HL-60 (cell line): ENCODE results near the gene KSR1.

Source experiments
- DNase-seq, 2 experiments: peaks; one replicate each; pipeline ENCODE4 v3.0.0-alpha.2; 2010 to 2020; ENCODE audit warnings: low read depth in 1 of 2, low spot score in 1 of 2
- H3K27ac ChIP-seq: fragments of 250-450 bp; sonication (Bioruptor Pico); replicated peaks from 2 replicates; pipeline ENCODE4 v1.5.1; 2020; ENCODE audit warnings: mild to moderate bottlenecking, moderate library complexity
- H3K27me3 ChIP-seq: fragments of 250-450 bp; sonication (Bioruptor Pico); 2 replicates; pipeline ENCODE4 v1.5.1; 2021; ENCODE audit warnings: mild to moderate bottlenecking, moderate library complexity; ENCODE audit not compliant: insufficient read depth, poor library complexity, severe bottlenecking
- H3K4me3 ChIP-seq: replicated peaks from 2 replicates; pipeline ENCODE4 v1.5.1; 2011; ENCODE audit warnings: mild to moderate bottlenecking, control low read depth, low read length; ENCODE audit not compliant: insufficient read depth
- GABPA ChIP-seq: IDR thresholded peaks from 2 replicates; pipeline ENCODE4 v1.6.1; 2012; ENCODE audit warnings: low read depth
- POLR2AphosphoS5 ChIP-seq: IDR thresholded peaks from 2 replicates; pipeline ENCODE4 v1.6.1; 2012; ENCODE audit warnings: low read depth
- REST ChIP-seq: IDR thresholded peaks from 2 replicates; pipeline ENCODE4 v1.6.1; 2012; ENCODE audit warnings: low read depth; ENCODE audit not compliant: insufficient replicate concordance
- SPI1 ChIP-seq: IDR thresholded peaks from 2 replicates; pipeline ENCODE4 v1.6.1; 2012; ENCODE audit warnings: low read depth, mild to moderate bottlenecking, borderline replicate concordance
- TF ChIP-seq, protein P1 (sequence below): IDR thresholded peaks from one replicate; pipeline ENCODE4 v1.5.1; 2011; ENCODE audit warnings: low read length, control low read depth, inconsistent platforms; ENCODE audit not compliant: insufficient read depth

KSR1 gene

GRCh38 chr17:27545562-27546229 lies 89.4 kb downstream of the KSR1 start:
- no peak for TF ChIP-seq GABPA
- TF ChIP-seq, protein P1, sequence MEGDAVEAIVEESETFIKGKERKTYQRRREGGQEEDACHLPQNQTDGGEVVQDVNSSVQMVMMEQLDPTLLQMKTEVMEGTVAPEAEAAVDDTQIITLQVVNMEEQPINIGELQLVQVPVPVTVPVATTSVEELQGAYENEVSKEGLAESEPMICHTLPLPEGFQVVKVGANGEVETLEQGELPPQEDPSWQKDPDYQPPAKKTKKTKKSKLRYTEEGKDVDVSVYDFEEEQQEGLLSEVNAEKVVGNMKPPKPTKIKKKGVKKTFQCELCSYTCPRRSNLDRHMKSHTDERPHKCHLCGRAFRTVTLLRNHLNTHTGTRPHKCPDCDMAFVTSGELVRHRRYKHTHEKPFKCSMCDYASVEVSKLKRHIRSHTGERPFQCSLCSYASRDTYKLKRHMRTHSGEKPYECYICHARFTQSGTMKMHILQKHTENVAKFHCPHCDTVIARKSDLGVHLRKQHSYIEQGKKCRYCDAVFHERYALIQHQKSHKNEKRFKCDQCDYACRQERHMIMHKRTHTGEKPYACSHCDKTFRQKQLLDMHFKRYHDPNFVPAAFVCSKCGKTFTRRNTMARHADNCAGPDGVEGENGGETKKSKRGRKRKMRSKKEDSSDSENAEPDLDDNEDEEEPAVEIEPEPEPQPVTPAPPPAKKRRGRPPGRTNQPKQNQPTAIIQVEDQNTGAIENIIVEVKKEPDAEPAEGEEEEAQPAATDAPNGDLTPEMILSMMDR, result no peak
- TF ChIP-seq POLR2AphosphoS5, result no peak
- TF ChIP-seq SPI1, result no peak
- TF ChIP-seq REST, result no peak
- no peak overlapping the region for H3K27ac ChIP-seq
- DNase-seq, result no peak
- H3K27me3 ChIP-seq, result no peaks in the 10 kb centered on the region
- H3K4me3 ChIP-seq, result no peak overlapping the region

DNA sequence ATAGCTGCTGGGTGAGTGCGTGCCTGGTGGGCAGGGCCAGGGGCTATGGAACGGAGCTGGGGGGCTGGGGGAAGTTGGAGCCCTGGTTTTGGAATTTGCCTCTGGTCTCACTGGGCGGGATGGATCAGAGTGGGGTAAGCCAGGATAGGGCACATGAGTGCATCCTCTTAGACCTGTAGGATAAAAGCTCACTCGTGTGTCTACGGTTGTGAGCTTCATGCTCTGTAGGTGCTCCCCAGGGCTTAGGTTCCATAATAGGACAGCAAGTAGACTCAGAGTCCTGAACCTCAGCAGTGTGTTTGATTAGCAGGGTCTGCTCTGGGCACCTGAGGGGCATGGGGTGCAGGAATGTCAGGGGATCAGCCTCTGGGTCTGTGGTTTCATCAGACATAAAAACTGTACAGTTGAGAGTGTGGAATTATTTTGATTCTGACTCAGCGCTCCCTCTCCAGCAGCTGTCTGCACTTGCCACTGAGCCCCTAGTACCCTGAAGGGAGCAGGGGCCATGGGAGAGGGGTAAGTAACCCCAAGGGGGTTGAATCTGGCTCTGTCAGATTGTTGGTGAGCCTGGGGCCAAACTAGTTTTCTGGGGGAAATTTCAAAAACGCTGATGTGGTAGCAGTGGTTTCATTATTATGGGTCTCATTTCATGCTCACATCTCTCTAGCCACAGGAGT lies 90.5 kb downstream of the KSR1 start:
- no peak overlapping the region for H3K27ac ChIP-seq
- no peak for TF ChIP-seq SPI1
- H3K27me3 ChIP-seq, result no peaks in the 10 kb centered on the region
- no peak for DNase-seq
- no peak overlapping the region for H3K4me3 ChIP-seq

DNA sequence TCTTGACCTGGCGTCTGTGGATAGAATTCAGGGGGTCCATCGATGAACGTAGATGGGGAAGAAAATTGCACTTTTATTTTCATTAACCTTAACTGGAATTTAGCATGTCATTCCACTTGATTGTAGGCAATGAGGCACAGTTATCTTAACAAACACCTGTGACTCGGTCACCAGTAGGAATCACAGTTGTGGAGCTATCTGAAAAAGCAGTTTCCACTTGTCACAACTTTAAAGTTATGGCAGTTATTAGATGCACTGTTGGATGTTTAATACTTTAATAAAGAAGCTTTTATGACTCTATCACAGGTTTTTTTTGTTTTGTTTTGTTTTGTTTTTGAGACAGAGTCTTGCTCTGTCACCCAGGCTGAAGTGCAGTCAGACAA lies 91.0 kb downstream of the KSR1 start:
- no peak for TF ChIP-seq POLR2AphosphoS5
- TF ChIP-seq, protein P1, result no peak
- TF ChIP-seq REST, result no peak
- no peak for TF ChIP-seq SPI1
- no peak for TF ChIP-seq GABPA
- Histone ChIP-seq H3K27me3 (no peaks in the 10 kb centered on the region), H3K27ac (no peak overlapping the region), H3K4me3 (no peak overlapping the region)
- no peak for DNase-seq

GRCh38 chr17:27548369-27548768 lies 92.1 kb downstream of the KSR1 start:
- no peak overlapping the region for H3K4me3 ChIP-seq
- no peaks in the 10 kb centered on the region for H3K27me3 ChIP-seq
- no peak for DNase-seq
- no peak for TF ChIP-seq GABPA
- H3K27ac ChIP-seq, result no peak overlapping the region
